NOMO-1 (cell line): Measurements from ENCODE around the gene STX2.
"Not testable (repeated sequence)": the region's sequence is repeated elsewhere in the genome, so short reads cannot be mapped to it uniquely, and the experiment has no call there.

Experiments used
- DNase-seq, 2 experiments: peaks; one replicate each; lab custom pipeline; 2025; ENCODE audit not compliant: unreplicated experiment in 2 of 2; lab: John Stamatoyannopoulos, UW

Gene STX2

GRCh38 chr12:130838951-130839769 lies at the start of gene STX2:
STX2 (minus strand) TSS chr12:130839250; CDS start chr12:130839099, 151 bp downstream.
- DNase-seq = peak; percentile 73 to 79

GRCh38 chr12:130887190-130887589 lies 48.1 kb upstream of the STX2 start:
- DNase-seq = not testable (repeated sequence)

GRCh38 chr12:130881548-130881947 lies 42.5 kb upstream of the STX2 start:
- DNase-seq = no peak

- DNase-seq = no peak
Observed at GRCh38 chr12:130881046-130881445, 42.0 kb upstream of the STX2 start.

- no peak for DNase-seq
Observed at GRCh38 chr12:130880411-130880885, 41.4 kb upstream of the STX2 start.

- DNase-seq = no peak
Observed at GRCh38 chr12:130879781-130880389, 40.8 kb upstream of the STX2 start.

GRCh38 chr12:130879212-130879686 lies 40.2 kb upstream of the STX2 start:
- peak; percentile 3 to 70 for DNase-seq

GRCh38 chr12:130878193-130879185 lies 39.4 kb upstream of the STX2 start:
- no peak for DNase-seq

GRCh38 chr12:130877333-130877732 lies 38.3 kb upstream of the STX2 start:
- DNase-seq = no peak

GRCh38 chr12:130876758-130877157 lies 37.7 kb upstream of the STX2 start:
- no peak for DNase-seq

GRCh38 chr12:130876297-130876696 lies 37.2 kb upstream of the STX2 start:
- no peak for DNase-seq

- not testable (repeated sequence) for DNase-seq
Observed at GRCh38 chr12:130875708-130876107, 36.7 kb upstream of the STX2 start.

GRCh38 chr12:130875193-130875592 lies 36.1 kb upstream of the STX2 start:
- DNase-seq = no peak

GRCh38 chr12:130874696-130875095 lies 35.6 kb upstream of the STX2 start:
- no peak for DNase-seq

- no peak for DNase-seq
Observed at GRCh38 chr12:130873825-130874224, 34.8 kb upstream of the STX2 start.

GRCh38 chr12:130873106-130873795 lies 34.2 kb upstream of the STX2 start:
- peak in 1 of 2 experiments; percentile 30 for DNase-seq

- DNase-seq = peak; percentile 18 to 30
Observed at GRCh38 chr12:130872179-130873096, 33.4 kb upstream of the STX2 start.

GRCh38 chr12:130871286-130872178 lies 32.5 kb upstream of the STX2 start, which contains the start of gene RAN:
RAN (plus strand) TSS chr12:130872066; CDS start chr12:130872594, 528 bp downstream.
- DNase-seq = peak; percentile 84 to 90
